Right lobe of liver (tissue), 6 donors: ENCODE measurements around the gene TROAP. TPM values are rescaled to one million over a fixed set of nuclear protein-coding genes. Genes with fewer than 3 reads are reported as not detected.

Experiments
- ATAC-seq, 4 donors: fragments of 200-7000 bp; cut with Tn5 transposase; one replicate each; pipeline ENCODE4 v1.9.1; 2020; ENCODE audit warnings: mild to moderate bottlenecking in 4 of 4, moderate library complexity in 4 of 4
- DNase-seq, 3 donors: peaks; one replicate each; pipeline ENCODE4 v3.0.0-alpha.2; 2020
- H3K27ac ChIP-seq, 3 donors: fragments of 200-600 bp; one replicate each; pipeline ENCODE4 v1.8.0; 2022
- H3K27me3 ChIP-seq, 2 donors: fragments of 200-600 bp; one replicate each; pipeline ENCODE4 v1.8.0; 2022
- H3K36me3 ChIP-seq, 4 donors: fragments of 200-600 bp; sonication (generic) in 1 of 4; one replicate each; pipeline versions ENCODE4 v1.5.1 to v1.8.0; 2017 to 2022; ENCODE audit warnings: control low read depth in 1 of 4
- H3K4me1 ChIP-seq, 4 donors: fragments of 200-600 bp; sonication (generic) in 1 of 4; one replicate each; pipeline versions ENCODE4 v1.5.1 to v1.8.0; 2017 to 2022; ENCODE audit warnings: control low read depth in 1 of 4
- H3K4me3 ChIP-seq, 3 donors: fragments of 200-600 bp; one replicate each; pipeline ENCODE4 v1.8.0; 2022
- H3K9me3 ChIP-seq, 4 donors: fragments of 200-600 bp; sonication (generic) in 1 of 4; one replicate each; pipeline versions ENCODE4 v1.5.1 to v1.8.0; 2017 to 2022; ENCODE audit warnings: control low read depth in 1 of 4
- POLR2A ChIP-seq: fragments of 450-650 bp; IDR thresholded peaks from one replicate; pipeline ENCODE4 v1.6.1; 2017; ENCODE audit warnings: antibody characterized with exemption, mild to moderate bottlenecking
- WGBS: methylation state at CpG from one replicate; pipeline ENCODE4 v1.1.6; 2018; ENCODE audit warnings: low coverage, low lambda C conversion rate; ENCODE audit not compliant: insufficient coverage; ENCODE audit errors: missing lambda C conversion rate; 5-methylcytosine and 5-hydroxymethylcytosine counted together
- intact Hi-C, 2 donors: fragments of 100-400 bp; cut with DNase I; formaldehyde crosslinking; loops; one replicate each; pipeline versions ENCODE4 v1.11.2 to v1.14.1; 2022
- total RNA-seq, 6 experiments: library from RNA; depleted of rRNA in 2 of 6; stranded (reverse); fragments of >200 nt in 2 of 6; fragmentation: NEBNext Ultra II Directional in 3 of 6; extraction: Animal tissue kit (Norgen Biotek cat#: 25700) in 3 of 6; gene quantifications; one replicate each; pipeline versions ENCODE4 v1.1.0 to v1.2.4, GENCODE V29; 2016 to 2023
- TF ChIP-seq, protein P1 (sequence below), 4 donors: fragments of 200-600 bp in 3 of 4; fragments of 450-650 bp in 1 of 4; IDR thresholded peaks; one replicate each; pipeline versions ENCODE4 v1.5.1 to v1.8.0; 2016 to 2022; ENCODE audit warnings: antibody characterized with exemption in 4 of 4, mild to moderate bottlenecking in 2 of 4
- donor health status: DM: no; HTN: yes; CAD: no.
- donor health status: DM: no; HTN: no; CAD: no.
- donor health status: DM: no; HTN: no; CAD: no.
- donor health status: DM: no; HTN: yes; CAD: no.
- donor health status: DM: no; HTN: yes; CAD: no.

Gene TROAP
- total RNA-seq, 6 experiments from 2014 or later: 0.24 to 2.6 (median 0.93) TPM

DNA sequence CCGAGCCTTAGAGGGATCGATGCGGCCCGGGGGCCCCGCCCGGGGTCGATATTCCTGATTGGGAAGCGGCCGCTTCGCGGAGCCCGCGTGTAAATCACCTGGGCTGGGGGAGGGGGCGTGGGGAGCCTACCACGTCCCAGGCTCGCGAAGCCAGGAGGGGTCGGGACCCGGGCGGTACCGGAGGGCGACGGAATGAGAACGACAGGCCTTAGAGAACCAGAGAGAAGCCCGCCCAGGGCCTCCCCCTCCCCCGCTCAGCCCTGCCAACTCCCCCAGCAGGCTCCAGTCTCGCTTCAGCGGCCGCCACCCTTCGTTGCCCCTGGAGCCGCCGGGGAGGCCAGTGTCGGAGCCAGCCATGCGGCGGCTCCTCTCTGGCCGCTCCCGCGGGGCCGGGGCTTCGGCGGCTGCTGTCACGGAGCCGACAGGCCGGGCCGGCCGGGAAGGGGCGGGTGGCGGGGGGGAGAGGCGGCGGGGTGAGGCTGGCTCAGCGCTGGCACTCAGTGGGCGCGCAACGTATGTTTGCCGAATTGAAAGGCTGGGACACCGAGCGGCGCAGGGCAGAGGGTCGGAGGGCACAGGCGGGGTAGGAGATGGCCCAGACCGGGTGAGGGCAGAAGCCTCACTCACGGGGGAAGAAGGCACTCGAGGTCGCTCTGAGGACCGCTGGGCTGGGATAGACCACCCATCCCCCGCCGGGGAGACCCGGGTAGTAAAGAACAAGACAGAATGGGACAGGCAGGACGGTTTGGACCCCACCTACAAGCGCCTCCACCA, 22.2 kb downstream of the TROAP start:
- intact Hi-C loops: no loop called here
- Histone ChIP-seq H3K27me3 (no peaks in the 10 kb centered on the region), H3K36me3 (no peaks in the 10 kb centered on the region), H3K4me1 (peaks cover 0 to 53% (median 19%) of the 10 kb centered on the region in 4 donors), H3K4me3 (peak overlapping the region; percentile 31 to 74 (median 66)), H3K27ac (peak overlapping the region in 1 of 3 donors; percentile 26), H3K9me3 (no peaks in the 10 kb centered on the region)
- 8% methylated on average over 14 of the region's 70 CpGs for WGBS
- TF ChIP-seq POLR2A: no peak
- TF ChIP-seq, protein P1, sequence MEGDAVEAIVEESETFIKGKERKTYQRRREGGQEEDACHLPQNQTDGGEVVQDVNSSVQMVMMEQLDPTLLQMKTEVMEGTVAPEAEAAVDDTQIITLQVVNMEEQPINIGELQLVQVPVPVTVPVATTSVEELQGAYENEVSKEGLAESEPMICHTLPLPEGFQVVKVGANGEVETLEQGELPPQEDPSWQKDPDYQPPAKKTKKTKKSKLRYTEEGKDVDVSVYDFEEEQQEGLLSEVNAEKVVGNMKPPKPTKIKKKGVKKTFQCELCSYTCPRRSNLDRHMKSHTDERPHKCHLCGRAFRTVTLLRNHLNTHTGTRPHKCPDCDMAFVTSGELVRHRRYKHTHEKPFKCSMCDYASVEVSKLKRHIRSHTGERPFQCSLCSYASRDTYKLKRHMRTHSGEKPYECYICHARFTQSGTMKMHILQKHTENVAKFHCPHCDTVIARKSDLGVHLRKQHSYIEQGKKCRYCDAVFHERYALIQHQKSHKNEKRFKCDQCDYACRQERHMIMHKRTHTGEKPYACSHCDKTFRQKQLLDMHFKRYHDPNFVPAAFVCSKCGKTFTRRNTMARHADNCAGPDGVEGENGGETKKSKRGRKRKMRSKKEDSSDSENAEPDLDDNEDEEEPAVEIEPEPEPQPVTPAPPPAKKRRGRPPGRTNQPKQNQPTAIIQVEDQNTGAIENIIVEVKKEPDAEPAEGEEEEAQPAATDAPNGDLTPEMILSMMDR (IDR thresholded peaks at IDR 0.05): no peak
- DNase-seq (peak in 2 of 3 donors; percentile 63 to 64), ATAC-seq (peak; percentile 3 to 36 (median 10))

DNA sequence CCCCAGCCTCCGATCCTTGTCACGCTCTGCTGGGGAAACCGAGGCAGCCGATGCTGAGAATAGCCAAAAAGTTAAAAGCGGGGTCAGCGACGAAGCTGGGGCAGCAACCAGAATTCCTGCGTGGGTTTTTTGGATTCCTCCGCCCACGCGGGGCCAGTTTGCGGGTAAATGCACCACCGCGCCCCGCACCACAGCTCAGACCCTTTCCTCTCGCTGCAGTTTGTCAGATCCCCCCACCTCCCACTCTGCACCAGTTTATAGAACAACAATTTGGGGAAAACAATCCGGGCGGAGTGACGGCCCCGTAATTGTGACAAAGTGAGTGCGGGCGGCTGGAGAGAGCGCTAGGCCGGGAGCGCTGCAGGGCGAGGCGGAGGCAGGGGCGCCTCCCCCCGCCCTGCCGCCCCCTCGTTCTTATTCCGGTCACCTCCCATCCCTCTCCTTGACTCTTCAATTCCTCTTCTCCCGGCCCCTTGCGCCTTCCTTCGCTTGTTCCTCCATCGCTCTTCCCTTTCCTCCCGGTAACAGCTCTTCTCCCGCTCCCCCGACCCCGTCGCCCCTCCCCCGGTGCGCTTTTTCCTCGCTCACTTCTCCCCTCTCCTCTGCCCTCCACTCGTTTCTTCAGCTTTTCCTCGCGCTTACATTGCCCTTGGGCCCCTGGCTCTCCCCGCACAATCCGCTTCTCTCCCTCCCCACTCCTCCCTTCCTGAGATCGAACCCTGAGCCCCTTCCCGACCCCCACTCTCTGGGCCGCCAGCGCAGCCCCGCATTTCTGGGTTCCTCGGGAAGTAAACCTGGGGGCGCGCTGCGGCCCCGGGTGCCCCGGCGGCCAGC, 23.0 kb downstream of the TROAP start:
- intact Hi-C loops: no loop called here
- peak in 1 of 3 donors; percentile 31 for DNase-seq
- no peak for ATAC-seq
- no peaks in the 10 kb centered on the region for H3K9me3 ChIP-seq
- peak overlapping the region; percentile 31 to 74 (median 66) for H3K4me3 ChIP-seq
- no peaks in the 10 kb centered on the region for H3K27me3 ChIP-seq
- TF ChIP-seq, protein P1 (IDR thresholded peaks at IDR 0.05): no peak
- no peak for TF ChIP-seq POLR2A
- H3K36me3 ChIP-seq: peaks cover 0 to 1% (median under 1%) of the 10 kb centered on the region in 4 donors
- WGBS: 1% methylated on average over 58 of the region's 61 CpGs
- peak overlapping the region in 1 of 3 donors; percentile 26 for H3K27ac ChIP-seq
- peaks cover 0 to 58% (median 19%) of the 10 kb centered on the region in 4 donors for H3K4me1 ChIP-seq

DNA sequence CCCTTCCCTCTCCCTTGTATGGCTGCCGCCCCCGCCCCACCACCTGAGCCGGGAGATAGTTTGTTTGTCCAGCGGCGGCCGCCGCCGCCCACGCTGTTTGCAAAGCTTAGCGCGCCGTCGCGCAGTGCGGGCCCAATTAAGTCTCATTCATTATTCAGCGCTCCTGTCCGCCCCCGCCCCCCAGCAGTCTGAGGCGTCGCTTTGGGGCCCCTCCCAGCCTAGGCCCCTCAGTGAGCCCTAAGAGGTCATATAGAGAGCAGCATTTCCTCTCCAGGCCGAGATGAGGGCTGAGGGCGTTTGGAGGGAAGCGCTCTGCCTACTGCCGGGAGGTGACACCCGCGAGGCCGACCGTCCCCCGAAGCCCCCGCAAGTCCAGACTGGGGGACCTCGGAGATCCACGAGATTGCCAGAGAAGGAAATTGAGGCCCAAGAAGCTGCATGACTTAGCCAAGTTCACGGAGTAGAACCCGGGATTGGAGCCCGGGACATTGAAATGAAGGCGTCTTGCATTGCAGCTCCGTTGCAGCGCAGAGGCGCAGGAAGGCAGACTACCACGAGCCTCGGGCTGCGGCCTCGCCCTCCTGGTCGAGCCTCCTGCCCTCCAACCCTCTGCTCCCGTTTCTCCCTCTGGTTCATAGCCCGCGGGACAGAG, 23.7 kb downstream of the TROAP start, which contains the start of gene DNAJC22:
TSS of gene DNAJC22 (plus strand) at position 230 of the 652 bp plus-strand sequence. CDS start 1,985 bp downstream, outside the sequence.
- ATAC-seq (peak in 2 of 4 donors; percentile 3 to 7), DNase-seq (peak in 2 of 3 donors; percentile 50 to 56)
- no peaks in the 10 kb centered on the region for H3K27me3 ChIP-seq
- intact Hi-C loops: no loop called here
- H3K4me1 ChIP-seq: peaks cover 0 to 58% (median 19%) of the 10 kb centered on the region in 4 donors
- 2% methylated on average over 27 of the region's 47 CpGs for WGBS
- H3K9me3 ChIP-seq: no peaks in the 10 kb centered on the region
- H3K36me3 ChIP-seq: peaks cover 0 to 9% (median 4%) of the 10 kb centered on the region in 4 donors
- TF ChIP-seq, protein P1 (IDR thresholded peaks at IDR 0.05): no peak
- no peak for TF ChIP-seq POLR2A
- H3K4me3 ChIP-seq: peak within 1 kb of the TSS; percentile 31 to 74 (median 66)
- H3K27ac ChIP-seq: peak within 1 kb of the TSS in 1 of 3 donors; percentile 26
